Stimulated activated CD8-positive, alpha-beta memory T cell treated with anti-CD3 and anti-CD28 coated beads, Interleukin-15, amount 100 ng/mL, for 48 hours (primary cell): ENCODE results near the gene GLMN.
A peak's percentile ranks its signal among the peaks of the same experiment; 100 is the strongest.

Experiments used
- DNase-seq, 2 donors: peaks; one replicate each; pipeline ENCODE4 v3.0.0-alpha.2; 2020; ENCODE audit warnings: low read depth in 2 of 2

The GLMN gene, protein sequence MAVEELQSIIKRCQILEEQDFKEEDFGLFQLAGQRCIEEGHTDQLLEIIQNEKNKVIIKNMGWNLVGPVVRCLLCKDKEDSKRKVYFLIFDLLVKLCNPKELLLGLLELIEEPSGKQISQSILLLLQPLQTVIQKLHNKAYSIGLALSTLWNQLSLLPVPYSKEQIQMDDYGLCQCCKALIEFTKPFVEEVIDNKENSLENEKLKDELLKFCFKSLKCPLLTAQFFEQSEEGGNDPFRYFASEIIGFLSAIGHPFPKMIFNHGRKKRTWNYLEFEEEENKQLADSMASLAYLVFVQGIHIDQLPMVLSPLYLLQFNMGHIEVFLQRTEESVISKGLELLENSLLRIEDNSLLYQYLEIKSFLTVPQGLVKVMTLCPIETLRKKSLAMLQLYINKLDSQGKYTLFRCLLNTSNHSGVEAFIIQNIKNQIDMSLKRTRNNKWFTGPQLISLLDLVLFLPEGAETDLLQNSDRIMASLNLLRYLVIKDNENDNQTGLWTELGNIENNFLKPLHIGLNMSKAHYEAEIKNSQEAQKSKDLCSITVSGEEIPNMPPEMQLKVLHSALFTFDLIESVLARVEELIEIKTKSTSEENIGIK

DNA sequence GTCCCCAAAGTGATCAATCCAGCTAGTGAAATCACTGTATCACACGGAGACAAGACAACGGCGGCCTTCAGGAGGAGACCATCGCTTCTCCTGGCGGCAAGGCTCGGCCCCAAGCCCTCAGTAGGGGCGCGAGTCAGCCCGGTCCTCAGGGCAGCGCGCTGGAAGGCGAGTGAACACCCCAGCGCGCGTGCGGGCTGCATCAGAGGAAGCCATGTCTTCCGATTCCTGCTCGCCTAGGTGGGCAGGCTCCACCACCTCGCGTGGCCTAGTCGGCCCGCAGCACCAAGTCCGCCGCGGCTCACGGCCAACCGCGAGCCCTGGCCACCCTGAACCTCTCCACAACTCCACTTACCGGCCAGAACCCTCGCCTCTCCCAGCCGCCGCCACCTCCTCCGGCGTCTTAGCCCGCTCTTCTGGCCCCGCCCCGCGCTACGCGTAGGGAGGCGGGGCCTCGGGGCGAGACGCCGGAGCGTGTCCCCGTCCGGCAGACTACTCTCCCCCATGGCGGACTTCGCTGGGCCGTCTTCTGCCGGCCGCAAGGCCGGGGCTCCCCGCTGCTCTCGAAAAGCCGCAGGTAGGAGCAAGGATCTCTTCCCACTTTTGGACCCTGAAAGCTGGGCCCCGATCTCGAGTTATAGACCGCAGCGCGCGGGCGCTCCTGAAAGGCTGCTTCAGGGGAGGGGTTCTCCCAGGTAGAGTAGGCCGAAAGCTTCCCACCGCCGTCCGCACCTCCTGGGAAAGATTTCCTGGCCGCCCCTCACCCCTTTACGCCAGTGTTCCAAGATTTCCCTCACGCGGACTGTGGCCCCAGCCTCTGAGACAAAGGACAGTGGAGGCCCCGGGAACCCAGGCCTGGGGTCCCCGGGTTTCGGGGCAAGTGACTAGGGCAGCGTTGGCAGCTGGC is at the start of gene GLMN, which contains the start of gene RPAP2:
Gene GLMN (minus strand): TSS at position 415 of the 904 bp plus-strand sequence. CDS start 988 bp downstream, outside the sequence.
Gene RPAP2 (plus strand): TSS at position 487 of the 904 bp plus-strand sequence. CDS start 15 bp downstream, at position 502.
- DNase-seq, result peak; percentile 65 to 68

DNA sequence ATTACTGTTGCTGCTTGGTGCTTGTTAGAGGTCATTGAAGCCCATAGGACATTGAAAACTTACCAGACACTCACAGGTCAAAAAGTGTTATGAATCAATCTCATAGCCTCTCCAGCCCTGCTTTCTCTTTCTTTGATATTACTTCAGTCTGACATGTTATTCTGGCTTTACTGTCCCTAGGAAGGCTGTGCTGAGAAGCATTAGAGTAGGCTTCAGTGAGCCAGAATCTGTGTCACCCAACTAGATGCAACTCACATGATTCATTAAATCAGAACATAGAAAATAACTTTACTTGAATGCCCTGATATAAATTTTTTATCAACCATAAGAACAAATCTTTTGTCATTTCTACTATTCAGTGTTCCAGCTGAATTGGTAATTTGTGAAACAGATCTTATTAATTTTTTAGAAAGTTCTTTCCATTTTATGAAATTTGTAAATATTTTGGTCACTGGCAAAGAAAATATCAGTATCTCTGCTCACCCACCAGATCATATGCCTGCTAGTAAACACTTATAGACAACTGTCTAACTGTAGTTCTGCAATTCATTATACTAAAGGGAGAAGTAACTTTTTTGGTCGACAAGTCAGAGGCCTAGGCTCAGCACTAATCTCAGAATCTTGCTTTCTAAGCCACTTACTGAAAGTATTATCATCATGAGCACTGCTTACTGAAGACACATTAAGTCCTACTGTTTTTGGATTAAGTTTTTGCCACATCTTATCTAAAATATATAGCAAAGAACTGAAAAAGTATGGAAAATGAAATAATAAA is 48.3 kb upstream of the GLMN start:
- DNase-seq, result no peak

DNA sequence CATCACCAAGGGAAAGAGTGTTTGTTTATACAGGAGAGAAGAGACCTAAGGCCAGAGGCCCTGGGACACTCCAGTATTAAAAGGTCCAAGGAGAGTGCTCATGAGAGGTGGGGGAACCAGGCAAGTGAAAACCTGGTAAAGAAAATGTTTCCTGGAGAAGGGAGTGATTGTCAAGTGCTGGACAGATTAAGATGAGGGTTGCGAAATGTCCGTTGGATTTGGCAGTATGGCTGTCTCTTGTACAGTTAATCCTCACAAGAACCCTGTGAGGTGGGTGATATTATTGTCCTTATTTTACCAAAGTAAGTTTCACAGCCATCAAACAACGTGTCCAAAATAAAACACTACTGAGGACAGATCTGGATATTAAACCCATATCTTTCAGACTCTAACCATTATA is 44.3 kb upstream of the GLMN start:
- no peak for DNase-seq

DNA sequence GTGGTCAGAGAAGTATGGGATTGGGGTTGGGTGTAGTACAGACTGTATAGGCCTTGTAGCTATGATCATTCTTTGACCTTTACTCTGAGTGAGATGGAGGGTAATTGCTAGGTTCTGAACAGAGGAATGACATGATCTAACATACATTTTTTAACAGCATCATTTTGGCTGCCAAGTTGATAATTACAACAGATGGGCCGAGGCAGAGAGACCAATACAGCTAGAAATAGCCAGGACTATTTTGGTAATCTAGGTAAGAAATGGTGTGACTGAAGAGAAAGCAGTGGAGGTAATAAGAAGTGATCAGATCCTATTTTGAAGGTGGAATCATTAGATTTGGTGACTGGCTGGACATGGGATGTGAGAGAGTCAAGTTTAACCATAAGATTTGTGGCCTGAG is 43.6 kb upstream of the GLMN start:
- DNase-seq, result no peak

DNA sequence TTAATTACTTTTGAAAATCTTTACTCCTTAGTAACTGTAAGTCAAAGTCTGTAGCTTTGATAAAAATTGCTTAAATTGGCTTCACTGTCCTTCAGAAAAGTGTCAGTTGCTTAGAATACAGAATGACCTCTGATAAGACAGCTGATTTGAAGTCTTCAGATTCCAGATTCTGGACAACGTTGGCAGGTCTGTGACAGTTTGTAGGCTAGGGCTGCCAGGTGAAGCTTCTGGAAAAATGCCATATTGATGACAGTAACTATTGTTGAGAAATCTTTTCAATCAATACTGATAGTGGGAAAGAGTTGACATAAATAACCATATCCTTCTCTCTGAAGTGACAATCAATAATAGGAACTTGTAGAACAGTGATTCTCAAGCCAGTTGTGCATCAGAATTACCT is 41.4 kb upstream of the GLMN start:
- DNase-seq, result no peak

DNA sequence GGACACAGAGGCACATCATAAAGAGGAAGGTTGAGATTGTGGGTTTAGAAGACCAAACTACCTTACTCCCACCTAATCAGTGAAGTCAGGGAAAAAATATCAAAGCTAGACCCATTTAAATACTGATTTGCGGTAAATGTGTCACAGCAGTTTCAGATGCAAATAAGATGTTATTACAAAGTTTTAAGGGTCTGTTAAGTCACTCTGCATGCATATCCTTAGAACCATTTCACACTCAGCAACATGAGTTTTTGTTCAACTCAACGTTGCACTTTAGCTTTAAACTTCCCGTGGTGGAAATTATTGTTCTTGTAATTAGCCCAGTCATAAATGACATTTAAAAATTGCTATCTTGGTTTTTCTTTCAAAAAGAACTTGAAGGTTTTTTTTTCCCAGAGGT is 34.9 kb upstream of the GLMN start:
- no peak for DNase-seq

DNA sequence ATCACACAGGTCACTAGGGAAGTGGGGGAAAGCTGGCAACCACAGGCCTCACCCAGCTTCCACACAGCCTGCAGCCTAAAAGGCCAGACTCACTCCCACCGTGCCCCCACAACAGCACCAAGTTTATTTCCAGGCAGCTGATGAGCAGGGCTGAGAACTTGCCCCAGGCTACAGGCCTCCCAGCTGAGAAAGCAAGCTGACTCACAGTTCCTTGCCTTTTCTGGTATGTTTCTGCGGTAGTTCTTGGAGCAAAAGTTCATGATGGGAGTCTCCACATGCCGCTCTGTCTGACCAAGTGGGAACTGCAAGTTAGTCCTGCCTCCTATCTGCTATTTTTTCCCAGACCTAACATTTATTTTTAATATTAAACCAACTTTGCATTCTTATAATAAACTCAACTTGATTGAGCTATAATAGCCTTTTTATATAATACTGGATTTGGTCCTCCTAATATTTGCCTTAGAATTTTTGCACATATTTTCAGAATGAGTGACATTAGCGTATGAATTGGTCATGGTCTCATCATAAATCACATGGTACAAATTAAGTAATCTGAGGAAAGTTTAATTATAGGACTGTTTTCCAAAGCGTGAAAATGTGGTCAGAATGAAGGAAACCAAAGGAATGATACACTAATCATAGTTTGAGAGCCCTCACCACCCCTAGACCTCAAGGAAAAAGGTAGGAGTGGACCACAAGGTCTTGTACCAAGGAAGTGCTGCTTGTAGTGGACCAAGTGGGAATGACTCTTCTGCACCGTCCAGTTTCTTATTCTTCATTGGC is 30.8 kb upstream of the GLMN start:
- DNase-seq, result no peak

DNA sequence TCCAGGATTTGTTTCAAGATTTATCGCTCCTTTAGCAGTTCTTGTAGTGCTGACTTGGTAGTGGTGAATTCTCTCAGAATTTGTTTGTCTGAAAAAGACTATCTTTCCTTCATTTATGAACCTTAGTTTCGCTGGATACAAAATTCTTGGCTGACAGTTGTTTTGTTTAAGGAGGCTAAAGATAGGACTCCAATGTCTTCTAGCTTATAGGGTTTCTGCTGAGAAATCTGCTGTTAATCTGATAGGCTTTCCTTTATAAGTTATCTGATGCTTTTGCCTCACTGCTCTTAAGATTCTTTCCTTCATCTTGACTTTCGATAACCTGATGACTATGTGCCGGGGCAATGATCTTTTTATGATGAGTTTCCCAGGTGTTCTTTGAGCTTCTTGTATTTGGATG is 29.0 kb upstream of the GLMN start:
- DNase-seq, result no peak

DNA sequence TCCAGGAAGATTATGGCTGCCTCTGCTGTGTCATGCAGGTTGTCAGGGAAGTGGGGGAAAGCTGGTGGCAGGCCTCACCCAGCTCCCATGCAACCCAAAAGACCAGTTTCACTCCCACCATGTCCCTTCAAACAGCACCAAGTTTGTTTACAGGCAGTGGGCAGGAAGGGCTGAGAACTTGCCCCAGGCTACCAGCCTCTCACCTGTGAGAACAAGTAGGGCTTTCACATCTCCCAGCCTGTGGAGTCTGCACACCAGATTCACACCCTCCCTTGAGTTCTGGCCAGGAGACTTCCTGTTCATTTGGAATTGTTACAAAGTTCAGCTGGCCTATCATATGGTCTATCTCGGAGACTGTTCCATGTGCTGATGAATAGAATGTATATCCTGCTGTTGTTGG is 27.9 kb upstream of the GLMN start:
- DNase-seq, result no peak

DNA sequence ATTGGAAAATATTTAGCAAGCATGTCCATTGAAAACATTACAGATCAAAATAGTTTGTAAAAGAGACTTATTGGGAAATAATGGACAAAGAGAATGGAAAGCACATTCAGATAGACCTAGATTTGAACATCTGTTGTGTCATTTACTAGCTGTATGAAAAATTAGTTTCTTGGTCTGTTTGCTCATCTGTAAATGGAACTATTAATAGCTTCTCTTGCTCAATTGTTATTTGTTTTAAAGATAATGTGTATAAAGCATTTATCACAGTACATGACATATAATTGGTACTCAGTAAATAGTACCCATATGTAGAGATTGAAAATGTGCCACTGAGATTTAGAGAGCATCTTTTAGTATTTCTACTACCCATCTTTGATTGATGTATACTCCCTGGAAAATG is 26.0 kb upstream of the GLMN start:
- DNase-seq, result no peak

DNA sequence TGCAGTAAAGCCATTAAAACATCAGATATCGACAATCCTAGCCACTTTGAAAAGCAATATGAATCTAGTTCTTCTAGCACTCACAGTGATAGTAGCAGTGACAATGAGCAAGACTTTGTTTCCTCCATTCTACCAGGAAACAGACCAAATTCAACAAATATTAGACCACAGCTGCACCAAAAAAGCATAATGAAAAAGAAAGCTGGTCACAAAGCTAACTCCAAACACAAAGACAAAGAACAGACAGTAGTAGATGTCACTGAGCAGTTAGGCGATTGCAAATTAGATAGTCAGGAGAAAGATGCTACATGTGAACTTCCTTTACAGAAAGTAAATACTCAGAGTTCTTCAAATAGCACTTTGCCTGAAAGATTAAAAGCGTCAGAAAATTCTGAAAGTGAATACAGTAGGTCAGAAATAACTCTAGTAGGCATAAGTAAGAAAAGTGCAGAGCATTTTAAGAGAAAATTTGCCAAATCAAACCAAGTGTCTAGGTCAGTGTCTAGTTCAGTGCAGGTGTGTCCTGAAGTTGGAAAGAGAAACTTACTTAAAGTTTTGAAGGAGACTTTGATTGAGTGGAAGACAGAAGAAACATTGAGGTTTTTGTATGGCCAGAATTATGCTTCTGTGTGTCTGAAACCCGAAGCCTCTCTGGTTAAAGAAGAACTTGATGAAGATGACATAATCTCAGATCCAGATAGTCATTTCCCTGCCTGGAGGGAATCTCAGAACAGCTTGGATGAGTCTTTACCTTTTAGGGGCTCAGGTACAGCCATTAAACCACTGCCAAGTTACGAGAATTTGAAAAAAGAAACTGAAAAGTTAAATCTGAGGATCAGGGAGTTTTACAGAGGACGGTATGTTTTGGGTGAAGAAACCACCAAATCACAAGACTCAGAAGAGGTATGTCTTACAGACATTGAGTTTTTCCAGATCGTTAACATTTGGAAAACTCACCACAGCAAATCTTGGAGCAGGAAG is 25.0 kb upstream of the GLMN start:
- no peak for DNase-seq

DNA sequence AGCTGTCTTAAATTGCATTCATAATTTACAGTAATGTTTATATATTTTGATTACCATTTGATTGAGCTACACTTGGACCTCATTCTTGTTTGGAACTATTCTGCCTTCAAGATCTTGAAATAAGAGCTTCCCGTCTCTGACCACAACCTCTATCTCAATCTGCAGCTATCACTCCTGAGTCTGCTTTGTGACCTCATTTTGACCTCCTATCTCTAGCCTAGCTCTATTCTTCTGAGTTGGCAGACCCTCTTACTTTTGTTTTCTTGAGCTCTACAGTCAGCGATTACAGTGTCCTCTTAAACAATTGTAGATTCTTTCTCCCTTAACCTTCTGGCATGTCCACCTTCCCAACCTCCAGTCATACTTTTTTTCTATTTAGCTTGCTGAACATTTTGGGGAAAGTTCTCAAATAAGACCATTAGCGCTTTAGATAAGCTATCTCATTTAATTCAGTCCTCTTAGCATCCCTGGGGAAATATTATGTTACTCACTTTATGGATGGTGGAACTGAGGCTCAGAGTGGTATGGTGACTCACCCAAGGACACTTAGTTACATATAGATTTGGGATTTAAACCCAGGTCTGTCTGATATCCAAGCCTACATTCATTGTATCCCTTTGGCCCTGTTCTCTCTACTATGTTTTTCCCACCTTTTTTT is 19.2 kb upstream of the GLMN start:
- no peak for DNase-seq

DNA sequence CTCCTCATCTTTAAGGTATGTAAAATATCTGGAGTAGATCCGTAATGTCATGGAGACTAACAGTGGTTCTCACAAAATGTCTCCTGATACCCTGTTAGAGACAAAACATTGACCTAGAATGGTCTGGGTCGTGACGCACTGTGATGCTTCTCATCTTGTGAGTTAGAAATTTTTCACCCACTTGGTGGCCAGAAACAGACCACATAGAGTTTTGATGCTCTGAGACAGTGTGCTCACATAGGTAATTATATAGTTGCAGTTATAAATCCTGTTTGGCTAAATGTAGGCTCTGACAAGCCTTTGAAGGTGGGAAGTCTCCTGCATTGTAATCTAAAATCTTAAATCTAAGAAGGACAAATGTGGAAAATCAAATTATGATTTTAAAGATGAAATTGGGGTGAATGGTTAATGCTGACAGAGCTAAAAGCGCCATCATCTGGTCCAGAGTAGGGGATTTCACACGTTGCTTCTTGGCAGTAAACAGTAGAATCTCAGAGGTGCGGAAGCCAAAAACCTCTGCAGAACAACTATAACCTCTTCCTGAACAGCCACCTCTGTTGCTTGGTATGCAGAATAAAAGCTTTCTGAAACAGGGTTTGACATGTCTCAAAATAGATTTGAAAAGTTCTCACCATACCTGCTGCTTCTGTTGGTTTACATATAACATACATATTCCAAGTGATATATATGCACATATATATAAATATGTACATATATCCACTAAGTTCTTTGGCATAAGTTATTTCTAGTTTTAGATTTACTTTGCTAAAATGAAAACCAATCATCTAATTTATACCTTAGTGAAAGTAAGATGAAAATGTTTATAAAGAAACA is 17.2 kb upstream of the GLMN start:
- peak; percentile 22 to 47 for DNase-seq

DNA sequence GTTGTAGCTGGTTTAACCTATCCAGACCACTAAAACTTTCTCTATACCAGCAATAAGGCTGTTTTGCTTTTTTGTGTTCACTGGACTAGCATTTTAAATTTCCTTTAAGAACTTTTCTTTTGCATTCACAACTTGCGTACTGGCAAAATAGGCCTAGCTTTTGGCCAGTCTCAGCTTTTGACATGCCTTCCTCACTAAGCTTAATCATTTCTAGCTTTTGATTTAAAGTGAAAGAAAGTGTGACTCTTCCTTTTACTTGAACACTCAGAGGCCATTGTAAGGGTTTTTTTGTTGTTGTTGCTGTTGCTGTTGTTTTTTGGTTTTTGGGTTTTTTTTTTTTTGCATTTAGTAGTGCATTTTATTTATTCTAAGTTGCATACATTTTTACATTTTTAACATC is 15.2 kb upstream of the GLMN start:
- DNase-seq, result no peak

DNA sequence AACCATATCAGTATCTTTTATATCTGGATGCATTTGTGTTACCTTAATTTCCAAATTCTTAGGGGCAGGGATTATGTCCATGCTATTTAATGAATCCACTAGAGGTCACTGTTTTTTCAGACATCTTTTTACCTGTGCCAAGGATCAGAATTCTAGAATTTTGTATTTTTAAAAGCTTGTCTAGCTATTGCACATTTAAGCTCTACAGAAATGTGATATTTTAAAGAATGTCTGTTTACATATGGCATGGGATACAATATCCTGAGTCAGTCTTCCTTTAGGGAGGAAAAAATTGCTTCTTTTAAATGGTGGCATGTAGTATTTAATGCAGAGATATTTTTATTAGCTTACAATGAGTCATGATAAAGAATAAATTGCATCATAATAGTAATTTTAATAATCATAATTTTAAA is 11.4 kb upstream of the GLMN start:
- DNase-seq, result no peak

DNA sequence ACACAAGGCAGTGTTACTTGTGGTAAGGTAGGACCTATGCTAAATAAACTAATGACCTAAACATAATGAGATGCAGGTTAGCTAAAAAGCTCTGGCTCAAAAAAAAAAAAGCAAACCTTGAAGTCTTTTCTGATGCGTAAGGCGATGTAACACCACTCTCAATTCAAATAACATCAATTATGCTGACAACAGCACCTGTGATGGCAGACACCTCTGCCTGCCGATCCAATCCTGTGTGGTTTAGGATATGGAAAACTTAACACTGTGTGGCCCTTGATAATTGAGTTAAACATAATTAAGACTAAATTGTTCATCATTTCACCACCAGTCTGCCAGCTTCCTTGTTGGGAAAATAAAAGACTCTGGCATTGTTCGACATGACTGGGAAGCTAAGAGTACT is 9.2 kb upstream of the GLMN start:
- DNase-seq, result no peak

DNA sequence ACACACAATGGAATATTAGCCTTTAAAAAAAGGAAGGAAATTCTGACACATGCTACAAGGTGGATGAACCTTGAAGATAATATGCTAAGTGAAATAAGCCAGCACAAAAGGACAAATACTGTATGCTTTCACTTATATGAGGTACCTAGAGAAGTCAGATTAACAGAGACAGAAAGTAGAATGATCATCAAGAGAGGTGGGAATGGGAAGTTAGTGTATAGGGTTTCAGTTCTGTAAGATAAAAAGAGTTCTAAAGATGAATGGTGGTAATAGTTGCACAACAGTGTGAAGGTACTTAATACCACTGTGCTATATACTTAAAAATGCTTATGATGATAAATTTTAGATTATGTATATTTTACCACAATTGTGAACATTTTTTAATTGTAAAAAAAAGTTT is 7.2 kb upstream of the GLMN start:
- no peak for DNase-seq

DNA sequence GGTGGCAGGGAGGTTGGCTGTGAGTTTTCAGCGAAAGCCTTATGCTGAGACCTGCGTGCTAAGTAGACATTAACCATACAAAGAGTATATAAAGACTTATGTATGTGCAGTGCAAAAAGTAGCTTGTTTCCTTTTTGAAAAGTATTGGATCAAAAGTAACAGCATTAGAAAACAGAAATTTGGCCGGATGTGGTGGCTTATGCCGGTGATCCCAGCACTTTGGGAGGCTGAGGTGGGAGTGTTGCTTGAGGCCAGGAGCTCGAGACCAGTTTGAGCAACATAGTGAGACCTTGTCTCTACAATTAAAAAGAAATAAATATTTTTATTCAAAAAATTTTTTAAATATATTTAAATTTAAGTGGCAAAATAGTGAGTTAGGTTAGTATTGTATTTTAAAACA is 2.2 kb upstream of the GLMN start:
- no peak for DNase-seq
